Neural progenitor cell (in vitro differentiated cells): ENCODE results near the gene TPSB2.

ENCODE experiments used
- CTCF ChIP-seq: fragments of 200-600 bp; sonication (generic); IDR thresholded peaks from 2 replicates; pipeline ENCODE4 v1.5.1; 2017; ENCODE audit warnings: antibody characterized with exemption, mild to moderate bottlenecking
- EZH2 ChIP-seq: fragments of 200-600 bp; sonication (generic); IDR thresholded peaks from 2 replicates; pipeline ENCODE4 v1.6.1; 2017; ENCODE audit warnings: antibody characterized with exemption, mild to moderate bottlenecking, moderate library complexity

DNA sequence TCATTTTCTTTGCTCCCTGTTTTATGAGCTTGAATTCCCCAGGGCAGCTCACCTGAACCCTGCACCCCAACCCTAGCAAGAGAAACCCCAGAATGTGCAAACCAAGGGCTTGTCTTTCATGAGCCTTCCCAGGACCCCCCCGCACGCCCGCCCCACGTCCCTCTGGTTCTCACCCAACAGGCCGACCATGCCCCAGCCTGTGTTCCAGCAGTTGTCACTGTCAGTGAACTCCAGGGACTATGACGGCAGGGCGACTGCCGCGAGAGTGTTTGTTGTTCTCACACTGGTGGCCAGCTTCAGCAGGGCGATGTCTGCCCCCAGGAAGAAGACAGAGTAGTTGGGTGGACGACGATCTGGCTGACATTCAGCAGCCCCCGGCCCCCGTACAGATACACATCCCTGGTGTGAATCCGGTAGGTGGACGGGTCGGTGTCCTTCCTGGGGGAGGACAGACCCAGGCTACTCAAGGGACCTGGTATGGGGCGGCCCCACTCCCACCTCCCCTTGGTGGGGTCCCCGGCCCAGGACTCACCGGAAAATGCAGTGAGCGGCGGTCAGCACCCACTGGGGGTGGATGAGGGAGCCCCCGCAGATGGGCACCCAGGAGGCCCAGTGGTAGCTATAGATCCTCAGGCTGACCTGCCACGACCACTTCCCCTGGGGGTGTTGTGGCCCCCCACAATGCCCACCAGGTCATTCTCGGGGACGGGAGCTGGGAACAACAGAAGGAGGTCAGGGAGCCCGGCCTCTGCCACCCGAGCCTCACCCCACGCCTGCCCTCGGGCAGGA, 46.0 kb upstream of the TPSB2 start:
- TF ChIP-seq CTCF (no peak), EZH2 (no peak)
